ENCODE measurements around the gene TP73. TPM values are rescaled to one million over a fixed set of nuclear protein-coding genes. Genes with fewer than 3 reads are reported as not detected.

Gene TP73
- total and polyA plus RNA-seq, 7 donors: under 0.01 to 0.13 (median 0.01) TPM; not detected in 4

DNA sequence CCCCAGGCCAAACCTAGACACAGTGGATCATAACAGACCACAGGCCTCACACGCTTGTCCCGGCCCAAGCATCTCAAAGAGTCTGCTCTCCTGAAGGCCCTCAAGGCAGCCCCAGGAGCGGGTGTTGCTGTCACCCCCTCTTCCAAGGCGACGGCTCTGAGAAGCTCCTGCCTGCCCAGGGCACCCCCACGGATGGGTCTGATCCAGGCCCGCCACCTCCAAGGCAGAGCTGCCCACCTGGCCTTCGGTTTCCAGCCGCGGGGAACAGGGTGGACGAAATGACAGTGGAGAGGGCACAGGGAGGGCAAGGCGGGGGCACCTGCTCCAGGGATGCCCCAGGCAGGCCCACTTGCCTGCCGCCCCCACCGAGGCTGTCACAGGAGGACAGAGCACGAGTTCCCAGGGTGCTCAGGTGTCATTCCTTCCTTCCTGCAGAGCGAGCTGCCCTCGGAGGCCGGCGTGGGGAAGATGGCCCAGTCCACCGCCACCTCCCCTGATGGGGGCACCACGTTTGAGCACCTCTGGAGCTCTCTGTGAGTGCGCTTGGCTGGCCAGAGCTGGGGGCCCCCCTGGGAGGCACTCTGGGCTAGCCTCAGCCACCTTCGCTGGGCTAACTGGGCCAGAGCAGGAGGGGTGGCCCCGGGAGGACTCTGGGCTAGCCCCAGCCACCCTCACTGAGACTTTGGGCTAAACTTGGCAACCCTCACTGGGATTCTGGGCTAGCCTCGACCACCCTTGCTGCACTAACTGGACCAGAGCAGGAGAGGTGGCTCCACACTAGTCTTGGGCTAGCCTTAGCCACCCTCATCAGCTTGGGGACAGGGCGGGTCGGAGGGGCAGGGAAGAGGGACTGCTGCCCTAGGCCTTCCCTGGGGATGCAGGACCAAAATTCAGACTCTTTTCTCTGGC, 29.8 kb downstream of the TP73 start:
- DNase-seq (no peak), ATAC-seq (no peak)
- Histone ChIP-seq H3K36me3 (ENCODE audit: insufficient read depth in 1 of 2, low read depth in 1 of 2) (no peaks in the 10 kb centered on the region), H3K27ac (no peak overlapping the region), H3K4me3 (no peak overlapping the region), H3K9me3 (no peaks in the 10 kb centered on the region), H3K4me1 (no peaks in the 10 kb centered on the region), H3K27me3 (ENCODE audit: insufficient read depth in 3 of 3, low read length in 2 of 3) (peaks cover 0 to 2% (median 0%) of the 10 kb centered on the region in 3 donors)
- whole genome bisulfite sequencing, 3 donors: 88 to 91% (median 91%) methylated on average over 25 to 27 of the region's 27 CpGs
- intact Hi-C loops (cut with DNase I): no loop called here
- TF ChIP-seq CTCF (IDR thresholded peaks at IDR 0.05): no peak

GRCh38 chr1:3683197-3683596, 30.9 kb downstream of the TP73 start:
- TF ChIP-seq CTCF (IDR thresholded peaks at IDR 0.05): no peak
- Histone ChIP-seq H3K9me3 (no peaks in the 10 kb centered on the region), H3K4me1 (no peaks in the 10 kb centered on the region), H3K27me3 (ENCODE audit: insufficient read depth in 3 of 3, low read length in 2 of 3) (peaks cover 0 to 2% (median 0%) of the 10 kb centered on the region in 3 donors), H3K27ac (no peak overlapping the region), H3K36me3 (ENCODE audit: insufficient read depth in 1 of 2, low read depth in 1 of 2) (no peaks in the 10 kb centered on the region), H3K4me3 (no peak overlapping the region)
- DNase-seq: no peak
- 94 to 100% (median 98%) methylated on average over 1 of the region's 1 CpG for WGBS, 3 donors
- intact Hi-C loops (cut with DNase I): no loop called here
- ATAC-seq: no peak

DNA sequence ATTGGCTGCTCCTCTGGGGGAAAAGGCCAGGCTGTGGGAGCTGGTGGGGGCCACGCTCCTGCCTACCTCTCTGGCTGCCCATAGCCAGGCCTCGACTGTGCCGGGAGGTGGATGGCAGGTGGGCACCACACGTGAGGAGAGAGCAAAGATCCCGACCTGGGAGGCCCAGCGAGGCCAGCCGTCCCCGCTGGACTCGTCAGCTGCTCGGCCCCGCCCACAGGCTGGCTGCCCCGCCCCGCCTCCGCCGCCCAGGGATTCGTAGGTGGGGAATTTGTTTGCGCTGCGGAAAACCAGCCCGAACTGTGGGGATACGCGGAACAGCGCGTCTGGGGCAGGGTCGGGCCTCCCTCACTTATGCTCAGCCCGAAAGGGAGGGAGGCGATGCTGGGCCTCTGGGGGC, 31.7 kb downstream of the TP73 start:
- 32 to 43% (median 39%) methylated on average over 19 to 26 of the region's 26 CpGs for WGBS, 3 donors
- no peak for TF ChIP-seq CTCF (IDR thresholded peaks at IDR 0.05)
- Histone ChIP-seq H3K36me3 (ENCODE audit: insufficient read depth in 1 of 2, low read depth in 1 of 2) (no peaks in the 10 kb centered on the region), H3K4me3 (no peak overlapping the region), H3K4me1 (no peaks in the 10 kb centered on the region), H3K27ac (no peak overlapping the region), H3K9me3 (no peaks in the 10 kb centered on the region), H3K27me3 (ENCODE audit: insufficient read depth in 3 of 3, low read length in 2 of 3) (peaks cover 0 to 2% (median 0%) of the 10 kb centered on the region in 3 donors)
- intact Hi-C loops (cut with DNase I): no loop called here
- DNase-seq: no peak
- ATAC-seq: no peak

GRCh38 chr1:3685222-3685621, 32.9 kb downstream of the TP73 start:
- Histone ChIP-seq H3K4me1 (no peaks in the 10 kb centered on the region), H3K27ac (no peak overlapping the region), H3K9me3 (no peaks in the 10 kb centered on the region), H3K4me3 (no peak overlapping the region), H3K36me3 (ENCODE audit: insufficient read depth in 1 of 2, low read depth in 1 of 2) (no peaks in the 10 kb centered on the region), H3K27me3 (ENCODE audit: insufficient read depth in 3 of 3, low read length in 2 of 3) (peaks cover 0 to 2% (median 0%) of the 10 kb centered on the region in 3 donors)
- DNase-seq: no peak
- no peak for TF ChIP-seq CTCF (IDR thresholded peaks at IDR 0.05)
- ATAC-seq: no peak
- intact Hi-C loops (cut with DNase I): loop anchor here in 1 of 2 donors (5.0 kb wide), 1 partner anchor 42 kb away; no protein-coding TSS in a partner anchor
- 86 to 89% (median 88%) methylated on average over 14 of the region's 14 CpGs for WGBS, 3 donors

Measured in psoas muscle (tissue), 8 donors.